HG03571 (cell line): ENCODE measurements around the gene APOBEC2.

Experiments
- ATAC-seq: cut with Tn5 transposase; IDR thresholded peaks from one replicate; pipeline ENCODE4 v1.9.1; 2021; ENCODE audit not compliant: unreplicated experiment

APOBEC2 gene

GRCh38 chr6:41083072-41083471 lies 30.1 kb downstream of the APOBEC2 start:
- no peak for ATAC-seq

- ATAC-seq: no peak
Measured at GRCh38 chr6:41085182-41085581, 32.2 kb downstream of the APOBEC2 start.

GRCh38 chr6:41088451-41088850 lies 35.4 kb downstream of the APOBEC2 start:
- no peak for ATAC-seq

GRCh38 chr6:41090841-41091761 lies 38.1 kb downstream of the APOBEC2 start:
- no peak for ATAC-seq

GRCh38 chr6:41092421-41093140 lies 39.6 kb downstream of the APOBEC2 start:
- ATAC-seq: no peak

GRCh38 chr6:41093729-41094128 lies 40.7 kb downstream of the APOBEC2 start:
- no peak for ATAC-seq

GRCh38 chr6:41097467-41098090 lies 44.6 kb downstream of the APOBEC2 start:
- ATAC-seq: no peak

GRCh38 chr6:41098366-41098765 lies 45.4 kb downstream of the APOBEC2 start:
- no peak for ATAC-seq

- ATAC-seq: no peak
Measured at GRCh38 chr6:41100871-41101287, 47.9 kb downstream of the APOBEC2 start.

GRCh38 chr6:41103847-41104246 lies 50.8 kb downstream of the APOBEC2 start:
- no peak for ATAC-seq

- ATAC-seq: no peak
Measured at GRCh38 chr6:41111017-41111416, 58.0 kb downstream of the APOBEC2 start.
